Upper lobe of left lung (tissue), 6 donors: ENCODE data around the gene GAK. TPM values are rescaled to one million over a fixed set of nuclear protein-coding genes. Genes with fewer than 3 reads are reported as not detected.

Experiments used
- ATAC-seq, 2 donors: fragments of 200-7000 bp; cut with Tn5 transposase; one replicate each; pipeline ENCODE4 v1.9.1; 2022; ENCODE audit warnings: mild to moderate bottlenecking in 2 of 2, moderate library complexity in 2 of 2; ENCODE audit not compliant: low FRiP score in 2 of 2
- DNase-seq, 2 donors: peaks; one replicate each; pipeline ENCODE4 v3.0.0-alpha.2; 2019 to 2020
- H3K27ac ChIP-seq, 4 donors: fragments of 200-600 bp; sonication (generic); one replicate each; pipeline ENCODE4 v1.5.1; 2016 to 2019
- H3K27me3 ChIP-seq, 4 donors: fragments of 200-600 bp; sonication (generic); one replicate each; pipeline ENCODE4 v1.5.1; 2017 to 2019
- H3K36me3 ChIP-seq, 4 donors: fragments of 200-600 bp; sonication (generic); one replicate each; pipeline ENCODE4 v1.5.1; 2016 to 2019
- H3K4me1 ChIP-seq, 4 donors: fragments of 200-600 bp; sonication (generic); one replicate each; pipeline ENCODE4 v1.5.1; 2018 to 2019
- H3K4me3 ChIP-seq, 4 donors: fragments of 200-600 bp; sonication (generic); one replicate each; pipeline ENCODE4 v1.5.1; 2017 to 2019; ENCODE audit warnings: mild to moderate bottlenecking in 2 of 4, moderate library complexity in 1 of 4
- H3K9me3 ChIP-seq, 4 donors: fragments of 200-600 bp; sonication (generic); one replicate each; pipeline ENCODE4 v1.5.1; 2018 to 2019
- CTCF ChIP-seq, 6 experiments: fragments of 450-650 bp in 4 of 6; fragments of 200-600 bp in 2 of 6; sonication (generic) in 2 of 6; IDR thresholded peaks; one replicate each; pipeline ENCODE4 v1.5.1; 2016 to 2019; ENCODE audit warnings: antibody characterized with exemption in 6 of 6
- EP300 ChIP-seq, 4 donors: sonication (generic); formaldehyde crosslinking; IDR thresholded peaks; one replicate each; pipeline ENCODE4 v1.5.1; 2017; ENCODE audit warnings: antibody characterized with exemption in 4 of 4, control low read depth in 2 of 4
- POLR2A ChIP-seq, 4 donors: fragments of 450-650 bp; IDR thresholded peaks; one replicate each; pipeline ENCODE4 v1.5.1; 2016 to 2017; ENCODE audit warnings: antibody characterized with exemption in 4 of 4, mild to moderate bottlenecking in 2 of 4
- POLR2AphosphoS5 ChIP-seq, 2 donors: sonication (generic); formaldehyde crosslinking; IDR thresholded peaks; one replicate each; pipeline ENCODE4 v1.5.1; 2017; ENCODE audit warnings: antibody characterized with exemption in 2 of 2
- WGBS, 2 donors: methylation state at CpG; one replicate each; pipeline ENCODE4 v1.1.5; 2017 to 2018; 5-methylcytosine and 5-hydroxymethylcytosine counted together
- total RNA-seq, 6 donors: library from RNA; depleted of rRNA in 4 of 6; stranded (reverse); fragments of >200 nt in 4 of 6; gene quantifications; one replicate each; pipeline versions ENCODE4 v1.1.0 to v1.2.1, GENCODE V29; 2016 to 2021
- donor health status: DM: no; HTN: no; CAD: no; lungs with moderate emphysema.
- donor health status: DM: no; HTN: yes; CAD: no; lungs with severe emphysema.

Gene GAK
- total RNA-seq, 6 donors from 2014 or later = 116 to 380 (median 154) TPM

- no peak for ATAC-seq
- peaks cover 0 to 69% (median 44%) of the 10 kb centered on the region in 4 donors for H3K36me3 ChIP-seq
- WGBS, 2 donors = 95 to 100% methylated on average over 2 to 21 of the region's 23 CpGs
Observed at GRCh38 chr4:964346-965025, 32.4 kb upstream of the GAK start.

GRCh38 chr4:963276-964225, 31.4 kb upstream of the GAK start:
- H3K4me1 ChIP-seq = peaks cover 0 to 13% (median 4%) of the 10 kb centered on the region in 4 donors
- H3K27ac ChIP-seq = no peak overlapping the region
- peaks cover 0 to 76% (median 48%) of the 10 kb centered on the region in 4 donors for H3K36me3 ChIP-seq
- peaks cover 0 to 6% (median 1%) of the 10 kb centered on the region in 4 donors for H3K27me3 ChIP-seq
- DNase-seq (peak in 1 of 2 donors; percentile 81), ATAC-seq (no peak)
- no peak for TF ChIP-seq POLR2AphosphoS5 (IDR thresholded peaks at IDR 0.05)
- no peak for TF ChIP-seq POLR2A (IDR thresholded peaks at IDR 0.05)
- no peak for TF ChIP-seq CTCF (IDR thresholded peaks at IDR 0.05)
- TF ChIP-seq EP300 (IDR thresholded peaks at IDR 0.05) = no peak
- WGBS, 2 donors = 97 to 98% methylated on average over 16 to 31 of the region's 39 CpGs
- H3K4me3 ChIP-seq = no peak overlapping the region
- no peaks in the 10 kb centered on the region for H3K9me3 ChIP-seq

More at GRCh38 chr4:964346-965025, 32.4 kb upstream of the GAK start:
- Histone ChIP-seq H3K4me1 (peaks cover 0 to 16% (median 4%) of the 10 kb centered on the region in 4 donors), H3K9me3 (no peaks in the 10 kb centered on the region), H3K27ac (no peak overlapping the region), H3K27me3 (peaks cover 0 to 6% (median 2%) of the 10 kb centered on the region in 4 donors), H3K4me3 (no peak overlapping the region)
- peak in 1 of 2 donors; percentile 78 for DNase-seq
- TF ChIP-seq EP300 (IDR thresholded peaks at IDR 0.05) = no peak
- no peak for TF ChIP-seq POLR2A (IDR thresholded peaks at IDR 0.05)
- no peak for TF ChIP-seq CTCF (IDR thresholded peaks at IDR 0.05)
- TF ChIP-seq POLR2AphosphoS5 (IDR thresholded peaks at IDR 0.05) = no peak

GRCh38 chr4:962231-963208, 30.4 kb upstream of the GAK start:
- 94 to 95% methylated on average over 22 to 54 of the region's 54 CpGs for WGBS, 2 donors
- Histone ChIP-seq H3K36me3 (peaks cover 0 to 84% (median 56%) of the 10 kb centered on the region in 4 donors), H3K4me1 (peaks cover 0 to 2% (median 0%) of the 10 kb centered on the region in 4 donors), H3K27me3 (peaks cover 0 to 2% (median 0%) of the 10 kb centered on the region in 4 donors), H3K4me3 (no peak overlapping the region), H3K27ac (no peak overlapping the region), H3K9me3 (no peaks in the 10 kb centered on the region)
- peak in 1 of 2 donors; percentile 81 for DNase-seq
- no peak for ATAC-seq
- TF ChIP-seq EP300 (IDR thresholded peaks at IDR 0.05) (no peak), CTCF (IDR thresholded peaks at IDR 0.05) (no peak), POLR2AphosphoS5 (IDR thresholded peaks at IDR 0.05) (no peak), POLR2A (IDR thresholded peaks at IDR 0.05) (no peak)
